GM18499 (cell line): Measurements from ENCODE around the gene ZFP14.

Source experiments
- ATAC-seq: cut with Tn5 transposase; IDR thresholded peaks from one replicate; pipeline ENCODE4 v1.9.1; 2021; ENCODE audit warnings: moderate number of reproducible peaks; ENCODE audit not compliant: insufficient read depth, unreplicated experiment

ZFP14 gene

GRCh38 chr19:36378625-36379509, at the start of gene ZFP14:
Gene ZFP14, minus strand, starts transcription at chr19:36379201. Its CDS starts 11,309 bp downstream, at chr19:36367892.
- ATAC-seq = peak; percentile 72

GRCh38 chr19:36423925-36424324, 44.9 kb upstream of the ZFP14 start:
- ATAC-seq = no peak

- no peak for ATAC-seq
Measured at GRCh38 chr19:36421749-36422481, 42.9 kb upstream of the ZFP14 start.

- no peak for ATAC-seq
Measured at GRCh38 chr19:36420961-36421748, 42.2 kb upstream of the ZFP14 start.

GRCh38 chr19:36418287-36419001, 39.4 kb upstream of the ZFP14 start, which contains the start of gene ZFP82:
Gene ZFP82, minus strand, starts transcription at chr19:36418644. Its CDS starts 8,855 bp downstream, at chr19:36409789.
- no peak for ATAC-seq

- no peak for ATAC-seq
Measured at GRCh38 chr19:36417752-36418286, 38.8 kb upstream of the ZFP14 start.

GRCh38 chr19:36409841-36410240, 30.8 kb upstream of the ZFP14 start:
- no peak for ATAC-seq

- ATAC-seq = no peak
Measured at GRCh38 chr19:36408101-36408500, 29.1 kb upstream of the ZFP14 start.

- no peak for ATAC-seq
Measured at GRCh38 chr19:36404498-36404897, 25.5 kb upstream of the ZFP14 start.

- ATAC-seq = no peak
Measured at GRCh38 chr19:36401475-36401874, 22.5 kb upstream of the ZFP14 start.

GRCh38 chr19:36398571-36398970, 19.6 kb upstream of the ZFP14 start:
- no peak for ATAC-seq

GRCh38 chr19:36392916-36393673, 14.1 kb upstream of the ZFP14 start:
- no peak for ATAC-seq

- ATAC-seq = no peak
Measured at GRCh38 chr19:36379510-36379819, 464 bp upstream of the ZFP14 start.

GRCh38 chr19:36377541-36378178, 1.3 kb downstream of the ZFP14 start:
- ATAC-seq = no peak

- ATAC-seq = no peak
Measured at GRCh38 chr19:36373638-36374156, 5.3 kb downstream of the ZFP14 start.

GRCh38 chr19:36371886-36372285, 7.1 kb downstream of the ZFP14 start:
- no peak for ATAC-seq

GRCh38 chr19:36363845-36364244, 15.2 kb downstream of the ZFP14 start:
- no peak for ATAC-seq

- ATAC-seq = no peak
Measured at GRCh38 chr19:36340786-36341372, 38.1 kb downstream of the ZFP14 start.
